B cell (primary cell): ENCODE data around the gene YARS1. TPM values are rescaled to one million over a fixed set of nuclear protein-coding genes. Genes with fewer than 3 reads are reported as not detected.
A peak's percentile ranks its signal among the peaks of the same experiment; 100 is the strongest.

Experiments used
- ATAC-seq: fragments of 200-7000 bp; cut with Tn5 transposase; one replicate; pipeline ENCODE4 v1.10.0; 2021; ENCODE audit warnings: low read depth, mild to moderate bottlenecking, moderate number of reproducible peaks, moderate library complexity
- CTCF ChIA-PET: fragments of 350-600 bp; sonication (Branson Sonifier 250); formaldehyde crosslinking; loops from one replicate; lab custom pipeline; 2021; ENCODE audit warnings: antibody characterized with exemption, inconsistent platforms; lab: Charles Lee
- POLR2A ChIA-PET: fragments of 350-600 bp; sonication (Branson Sonifier 250); formaldehyde crosslinking; loops from one replicate; lab custom pipeline; 2021; ENCODE audit warnings: antibody characterized with exemption; lab: Charles Lee
- DNase-seq: peaks from one replicate; pipeline ENCODE4 v3.0.0; 2013
- H2AFZ ChIP-seq: 2 replicates; pipeline ENCODE4 v1.6.1; 2012; ENCODE audit warnings: mild to moderate bottlenecking, low read depth, low read length; ENCODE audit not compliant: insufficient read depth, poor library complexity, severe bottlenecking
- H3K27ac ChIP-seq, 2 donors: 1 replicate in 1 of 2; 2 replicates in 1 of 2; pipeline ENCODE4 v1.5.1; 2012 to 2013; ENCODE audit warnings: low read length in 2 of 2, mild to moderate bottlenecking in 2 of 2, moderate library complexity in 1 of 2
- H3K27me3 ChIP-seq, 4 experiments: fragments of 200-600 bp in 1 of 4; sonication (generic) in 1 of 4; replicated peaks in 1 of 4; 1 replicate in 2 of 4; 2 replicates in 2 of 4; pipeline versions ENCODE4 v1.6.1 to v1.7.0; 2013 to 2016; ENCODE audit warnings: low read length in 3 of 4, mild to moderate bottlenecking in 2 of 4, mixed read lengths in 1 of 4, moderate library complexity in 1 of 4; ENCODE audit not compliant: insufficient read depth in 4 of 4, control insufficient read depth in 3 of 4; ENCODE audit errors: control extremely low read depth in 1 of 4
- H3K36me3 ChIP-seq, 2 experiments: replicated peaks in 1 of 2; 1 replicate in 1 of 2; 2 replicates in 1 of 2; pipeline versions ENCODE4 v1.6.1 to v1.7.1; 2013; ENCODE audit warnings: low read length in 1 of 2; ENCODE audit not compliant: insufficient read depth in 2 of 2, control insufficient read depth in 1 of 2; ENCODE audit errors: control extremely low read depth in 1 of 2, extremely low read depth in 1 of 2
- H3K4me1 ChIP-seq, 2 donors: fragments of 200-600 bp in 1 of 2; sonication (generic) in 1 of 2; 1 replicate in 1 of 2; 2 replicates in 1 of 2; pipeline versions ENCODE4 v1.5.1 to v1.6.1; 2013 to 2017; ENCODE audit warnings: low read length in 2 of 2; ENCODE audit not compliant: control insufficient read depth in 2 of 2, insufficient read depth in 2 of 2
- H3K4me2 ChIP-seq: replicated peaks from 2 replicates; pipeline ENCODE3; 2012; ENCODE audit warnings: mild to moderate bottlenecking, low read depth, low read length; ENCODE audit not compliant: poor library complexity, severe bottlenecking
- H3K4me3 ChIP-seq, 5 experiments: fragments of 200-600 bp in 1 of 5; sonication (generic) in 1 of 5; 1 replicate in 3 of 5; 2 replicates in 2 of 5; pipeline versions ENCODE4 v1.5.1 to v1.7.0; 2011 to 2016; ENCODE audit warnings: low read length in 4 of 5, mild to moderate bottlenecking in 4 of 5, low read depth in 2 of 5, control low read depth in 1 of 5, moderate library complexity in 1 of 5; ENCODE audit not compliant: insufficient read depth in 1 of 5; ENCODE audit errors: control extremely low read depth in 1 of 5, extremely low read depth in 1 of 5
- H3K79me2 ChIP-seq: fragments of 200-600 bp; sonication (generic); one replicate; pipeline ENCODE4 v1.6.0; 2016; ENCODE audit warnings: low read length; ENCODE audit not compliant: control insufficient read depth, insufficient read depth
- H3K9ac ChIP-seq: fragments of 200-600 bp; sonication (generic); 2 replicates; pipeline ENCODE4 v1.6.1; 2017; ENCODE audit warnings: mild to moderate bottlenecking, low read length, moderate library complexity
- H3K9me3 ChIP-seq, 3 donors: one replicate each; pipeline versions ENCODE4 v1.6.1 to v1.7.1; 2013; ENCODE audit warnings: low read length in 2 of 3; ENCODE audit not compliant: control insufficient read depth in 2 of 3, insufficient read depth in 1 of 3; ENCODE audit errors: control extremely low read depth in 1 of 3
- H4K20me1 ChIP-seq: 2 replicates; pipeline ENCODE4 v1.6.0; 2012; ENCODE audit warnings: mild to moderate bottlenecking, low read length; ENCODE audit not compliant: insufficient read depth, control insufficient read depth, poor library complexity, severe bottlenecking
- H3K27ac Mint-ChIP-seq: one replicate; pipeline ENCODE4 v1.8.0; 2021; ENCODE audit warnings: mixed read lengths
- H3K27me3 Mint-ChIP-seq: one replicate; pipeline ENCODE4 v1.8.0; 2021; ENCODE audit warnings: mixed read lengths
- H3K4me1 Mint-ChIP-seq: one replicate; pipeline ENCODE4 v1.8.0; 2021; ENCODE audit warnings: mixed read lengths
- H3K4me3 Mint-ChIP-seq: one replicate; pipeline ENCODE4 v1.8.0; 2021; ENCODE audit warnings: mixed read lengths
- H3K9me3 Mint-ChIP-seq: one replicate; pipeline ENCODE4 v1.8.0; 2022; ENCODE audit warnings: mixed read lengths; ENCODE audit not compliant: insufficient read depth
- EZH2 ChIP-seq: IDR thresholded peaks from 2 replicates; pipeline ENCODE4 v1.6.1; 2012; ENCODE audit warnings: borderline replicate concordance, low read depth, mild to moderate bottlenecking, moderate library complexity, low read length; ENCODE audit not compliant: insufficient read depth, poor library complexity, severe bottlenecking
- WGBS: methylation state at CpG from one replicate; pipeline ENCODE4 v1.1.5; 2013; ENCODE audit warnings: missing lambda C conversion rate; ENCODE audit not compliant: insufficient coverage; 5-methylcytosine and 5-hydroxymethylcytosine counted together
- intact Hi-C: fragments of 100-400 bp; cut with micrococcal nuclease; formaldehyde crosslinking; loops from one replicate; pipeline ENCODE4 v1.10.0; 2022
- polyA plus RNA-seq: library from polyadenylated mRNA; depleted of rRNA; stranded (reverse); fragments of >200 nt; gene quantifications from 2 replicates; pipeline ENCODE4 v1.2.3, GENCODE V29; 2012
- total RNA-seq, 2 donors: library from RNA; stranded (reverse); fragments of 120-200 nt in 1 of 2; gene quantifications; 1 replicate in 1 of 2; 2 replicates in 1 of 2; pipeline versions ENCODE4 v1.2.3 to v1.2.4, GENCODE V29; 2013 to 2022
- TF ChIP-seq, protein P1 (sequence below): fragments of 200-600 bp; IDR thresholded peaks from one replicate; pipeline ENCODE4 v1.8.0; 2022; ENCODE audit warnings: antibody characterized with exemption, mild to moderate bottlenecking

The YARS1 gene
- total and polyA plus RNA-seq, 2 donors (not counting 1 experiment from before 2014, with no cell fraction given) = 33.0 to 73.2 TPM

DNA sequence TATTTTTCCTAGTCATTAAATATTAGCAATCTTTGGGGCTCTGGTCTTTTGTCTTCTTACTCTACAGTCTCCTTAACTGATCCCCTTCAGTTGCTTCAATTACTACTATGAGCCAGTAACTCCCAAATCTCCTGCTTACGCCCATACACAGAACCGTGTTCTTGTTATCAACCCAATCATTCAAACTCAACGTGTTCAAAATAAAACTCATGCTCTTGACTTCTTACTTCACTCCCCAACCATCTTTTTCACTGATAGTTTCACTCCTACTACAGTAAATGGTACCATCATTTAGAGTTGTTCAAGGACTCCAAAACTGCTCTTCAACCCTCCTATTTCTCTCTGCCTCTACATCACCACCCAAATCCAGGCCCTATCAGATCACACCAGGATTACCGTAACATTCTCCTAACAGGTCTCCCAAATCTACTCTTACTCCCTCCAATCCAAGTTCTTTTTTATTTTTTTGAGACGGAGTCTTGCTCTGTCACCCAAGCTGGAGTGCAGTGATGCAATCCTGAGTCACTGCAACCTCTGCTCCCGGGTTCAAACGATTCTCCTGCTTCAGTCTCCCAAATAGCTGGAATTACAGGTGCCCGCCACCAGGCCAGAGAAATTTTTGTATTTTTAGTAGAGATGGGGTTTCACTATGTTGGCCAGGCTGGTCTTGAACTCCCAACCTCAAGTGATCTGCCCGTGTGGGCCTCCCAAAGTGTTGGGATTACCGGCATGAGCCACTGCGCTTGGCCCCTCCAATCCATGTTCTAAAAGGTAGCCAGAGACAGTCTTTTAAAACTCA lies 3.0 kb downstream of the YARS1 start:
- Histone ChIP-seq H3K9me3 (no peaks in the 10 kb centered on the region), H3K4me2 (no peak overlapping the region), H4K20me1 (peaks cover 26% of the 10 kb centered on the region), H2AFZ (no peak overlapping the region), H3K79me2 (peaks cover 76% of the 10 kb centered on the region), H3K9ac (no peak overlapping the region), H3K27ac (no peak overlapping the region), H3K27me3 (no peaks in the 10 kb centered on the region), H3K4me1 (peaks cover 23 to 28% of the 10 kb centered on the region in 2 donors), H3K4me3 (no peak overlapping the region), H3K36me3 (peaks cover 3 to 11% of the 10 kb centered on the region in 2 experiments)
- H3K9me3 Mint-ChIP-seq = no peaks in the 10 kb centered on the region
- H3K4me1 Mint-ChIP-seq = peaks cover 48% of the 10 kb centered on the region
- intact Hi-C loops = loop anchor here (10.0 kb wide), 2 partner anchors 709 to 1169 kb away; partner anchors contain the start of genes KPNA6 and PEF1
- POLR2A ChIA-PET = no interaction called here
- H3K4me3 Mint-ChIP-seq = peak overlapping the region; percentile 4
- no peak overlapping the region for H3K27ac Mint-ChIP-seq
- CTCF ChIA-PET = no interaction called here
- no peak for TF ChIP-seq EZH2
- TF ChIP-seq, protein P1, sequence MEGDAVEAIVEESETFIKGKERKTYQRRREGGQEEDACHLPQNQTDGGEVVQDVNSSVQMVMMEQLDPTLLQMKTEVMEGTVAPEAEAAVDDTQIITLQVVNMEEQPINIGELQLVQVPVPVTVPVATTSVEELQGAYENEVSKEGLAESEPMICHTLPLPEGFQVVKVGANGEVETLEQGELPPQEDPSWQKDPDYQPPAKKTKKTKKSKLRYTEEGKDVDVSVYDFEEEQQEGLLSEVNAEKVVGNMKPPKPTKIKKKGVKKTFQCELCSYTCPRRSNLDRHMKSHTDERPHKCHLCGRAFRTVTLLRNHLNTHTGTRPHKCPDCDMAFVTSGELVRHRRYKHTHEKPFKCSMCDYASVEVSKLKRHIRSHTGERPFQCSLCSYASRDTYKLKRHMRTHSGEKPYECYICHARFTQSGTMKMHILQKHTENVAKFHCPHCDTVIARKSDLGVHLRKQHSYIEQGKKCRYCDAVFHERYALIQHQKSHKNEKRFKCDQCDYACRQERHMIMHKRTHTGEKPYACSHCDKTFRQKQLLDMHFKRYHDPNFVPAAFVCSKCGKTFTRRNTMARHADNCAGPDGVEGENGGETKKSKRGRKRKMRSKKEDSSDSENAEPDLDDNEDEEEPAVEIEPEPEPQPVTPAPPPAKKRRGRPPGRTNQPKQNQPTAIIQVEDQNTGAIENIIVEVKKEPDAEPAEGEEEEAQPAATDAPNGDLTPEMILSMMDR = no peak
- ATAC-seq (no peak), DNase-seq (no peak)
- over 99% methylated on average over 9 of the region's 11 CpGs for WGBS
- H3K27me3 Mint-ChIP-seq = no peaks in the 10 kb centered on the region

DNA sequence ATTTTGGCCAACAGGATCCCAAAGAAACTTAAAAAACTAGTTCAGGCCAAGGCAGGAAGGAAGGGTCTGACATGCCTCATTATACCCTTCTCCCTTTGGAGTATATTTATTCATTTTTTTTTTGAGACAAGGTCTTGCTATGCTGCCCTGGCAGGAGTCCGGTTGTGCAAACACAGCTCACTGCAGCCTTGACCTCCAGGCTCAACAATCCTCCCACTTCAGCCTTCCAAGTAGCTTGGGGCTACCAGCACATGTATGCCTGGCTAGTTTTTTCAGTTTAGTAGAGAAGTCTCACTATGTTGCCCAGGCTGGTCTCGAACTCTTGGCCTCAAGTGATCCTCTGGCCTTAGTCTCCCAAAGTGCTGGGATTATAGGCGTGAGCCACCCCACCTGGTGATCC lies 5.2 kb downstream of the YARS1 start:
- Histone ChIP-seq H3K9ac (no peak overlapping the region), H3K36me3 (peaks cover 3 to 21% of the 10 kb centered on the region in 2 experiments), H3K79me2 (peaks cover 77% of the 10 kb centered on the region), H3K27ac (no peak overlapping the region), H3K4me3 (no peak overlapping the region), H3K4me1 (peaks cover 14 to 17% of the 10 kb centered on the region in 2 donors), H3K9me3 (no peaks in the 10 kb centered on the region), H2AFZ (no peak overlapping the region), H3K27me3 (no peaks in the 10 kb centered on the region), H3K4me2 (no peak overlapping the region), H4K20me1 (peaks cover 26% of the 10 kb centered on the region)
- TF ChIP-seq, protein P1 = no peak
- TF ChIP-seq EZH2 = no peak
- WGBS = 100% methylated on average over 2 of the region's 3 CpGs
- ChIA-PET POLR2A (no interaction called here), CTCF (no interaction called here)
- H3K27ac Mint-ChIP-seq = no peak overlapping the region
- DNase-seq (no peak), ATAC-seq (no peak)
- H3K4me3 Mint-ChIP-seq = no peak overlapping the region
- peaks cover 34% of the 10 kb centered on the region for H3K4me1 Mint-ChIP-seq
- no peaks in the 10 kb centered on the region for H3K27me3 Mint-ChIP-seq
- intact Hi-C loops = loop anchor here (10.0 kb wide), 2 partner anchors 707 to 1167 kb away; partner anchors contain the start of genes KPNA6 and PEF1
- H3K9me3 Mint-ChIP-seq = no peaks in the 10 kb centered on the region
